ENCODE results near the gene TUBA3E.
"Not testable (repeated sequence)": the region's sequence is repeated elsewhere in the genome, so short reads cannot be mapped to it uniquely, and the experiment has no call there.

The TUBA3E gene

DNA sequence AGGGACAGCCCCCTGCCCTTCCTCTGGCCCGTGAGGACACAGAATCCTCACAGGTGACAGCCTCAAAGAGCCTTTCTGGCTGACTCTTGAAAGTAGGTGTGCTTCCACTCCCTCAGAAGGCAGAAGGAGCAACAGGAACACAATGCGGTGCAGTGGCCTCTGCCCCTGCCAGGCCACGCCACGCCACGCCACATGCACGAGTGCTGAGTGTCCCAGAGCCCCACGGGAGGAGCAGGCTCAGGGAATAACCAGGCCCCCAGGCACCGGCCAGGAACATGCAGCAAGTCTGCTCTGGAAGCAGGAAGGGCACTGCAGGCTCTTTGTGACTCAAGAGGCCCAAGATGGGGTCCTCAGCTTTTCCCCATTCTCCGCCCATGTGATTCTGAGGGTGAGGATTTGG is 35.3 kb downstream of the TUBA3E start:
- DNase-seq (ENCODE audit: low read depth in 2 of 3, low spot score in 1 of 3) = no peak

DNA sequence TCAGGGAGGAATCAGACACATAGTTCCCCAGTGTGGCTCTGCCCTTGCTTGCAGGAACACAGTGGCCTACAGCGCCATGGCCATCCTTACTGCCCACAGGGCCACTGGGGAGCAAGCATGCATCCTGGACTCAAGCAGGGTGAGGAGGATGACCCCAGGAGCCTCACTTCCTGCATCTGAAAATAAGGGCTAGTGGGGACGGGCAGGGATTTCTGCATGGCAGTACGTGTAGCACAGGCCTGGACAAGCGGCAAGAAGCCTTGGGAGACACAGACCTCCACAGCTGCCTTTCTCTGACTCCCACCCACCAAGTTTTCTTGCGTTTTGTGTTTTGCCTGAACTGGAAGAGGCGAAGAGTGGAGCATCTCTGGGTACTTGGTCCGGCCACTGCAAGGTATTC is 35.8 kb downstream of the TUBA3E start:
- DNase-seq (ENCODE audit: low read depth in 2 of 3, low spot score in 1 of 3) = not testable (repeated sequence)

DNA sequence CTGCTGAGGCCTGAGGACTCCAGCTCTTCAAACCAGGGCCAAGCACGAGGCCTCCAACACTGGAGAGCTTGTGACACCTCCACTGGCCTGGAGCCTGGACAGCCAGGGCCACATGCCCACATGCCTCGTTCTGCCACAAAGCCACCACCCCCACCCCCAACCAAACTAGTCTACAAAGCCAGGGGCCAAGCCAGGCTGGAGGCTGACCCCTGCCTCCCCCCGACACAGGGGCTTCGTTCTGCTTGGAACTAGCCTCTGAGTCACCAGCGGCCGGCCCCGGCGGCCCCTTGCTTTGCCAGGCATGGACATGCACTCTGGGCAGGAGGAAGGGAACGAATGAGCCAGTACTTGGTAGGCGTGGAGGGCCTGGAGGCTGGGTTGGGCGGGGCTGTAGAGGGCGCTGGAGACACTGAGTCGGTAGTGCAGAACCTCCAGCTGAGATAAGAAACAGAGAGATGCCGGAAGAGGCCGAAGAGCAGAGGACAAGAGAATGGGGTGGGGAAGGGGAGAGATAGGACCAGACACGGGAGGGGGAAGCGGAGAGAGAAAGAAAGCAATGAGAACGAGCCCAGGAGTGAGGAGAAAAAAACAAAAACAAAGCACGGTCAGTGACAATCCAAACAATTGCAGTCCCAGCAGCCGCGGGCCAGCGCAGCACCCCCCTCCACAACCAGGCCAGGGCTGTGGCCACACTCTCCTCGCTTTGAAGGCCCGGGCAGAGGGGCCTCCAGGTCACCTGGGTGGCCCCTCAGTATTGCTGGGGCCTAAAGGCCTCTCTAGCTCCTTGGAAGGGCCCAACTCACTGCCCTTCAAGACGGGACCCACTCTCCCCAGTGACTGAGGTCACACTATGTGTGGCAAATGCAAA is 37.2 kb downstream of the TUBA3E start:
- not testable (repeated sequence) for DNase-seq (ENCODE audit: low read depth in 2 of 3, low spot score in 1 of 3)

DNA sequence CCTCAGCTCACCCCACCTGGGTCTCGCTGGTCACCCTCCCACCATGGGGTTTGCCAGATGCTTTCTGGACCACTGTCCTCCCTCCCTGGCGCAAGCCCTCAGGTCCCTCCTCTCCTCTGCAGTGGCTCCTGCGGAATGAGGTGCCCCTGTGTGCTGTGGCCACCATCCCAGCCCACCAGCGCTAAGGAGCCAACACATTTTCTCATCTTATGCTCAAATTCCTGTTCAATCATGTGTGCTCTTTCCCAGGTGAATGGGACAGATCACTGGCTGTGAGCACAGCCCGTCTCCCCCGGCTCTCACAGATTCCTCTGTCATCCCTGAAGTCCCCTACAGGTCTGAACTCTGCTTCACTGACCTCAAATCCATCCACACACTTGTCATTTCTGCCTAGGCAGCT is 38.1 kb downstream of the TUBA3E start:
- DNase-seq (ENCODE audit: low read depth in 2 of 3, low spot score in 1 of 3) = no peak

DNA sequence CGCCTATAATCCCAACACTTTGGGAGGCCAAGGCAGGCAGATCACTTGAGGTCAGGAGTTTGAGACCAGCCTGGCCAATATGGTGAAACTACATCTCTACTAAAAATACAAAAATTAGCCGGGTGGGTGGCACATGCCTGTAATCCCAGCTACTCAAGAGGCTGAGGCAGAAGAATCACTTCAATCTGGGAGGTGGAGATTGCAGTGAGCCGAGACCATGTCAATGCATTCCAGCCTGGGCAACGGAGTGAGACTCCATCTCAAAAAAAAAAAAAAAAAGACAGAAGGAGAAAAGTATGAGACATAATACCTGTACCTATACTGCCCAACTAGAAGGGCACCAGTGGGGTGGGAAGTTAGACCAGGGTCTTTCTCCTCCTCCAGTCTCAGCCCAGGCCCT is 38.9 kb downstream of the TUBA3E start:
- DNase-seq (ENCODE audit: low read depth in 2 of 3, low spot score in 1 of 3) = not testable (repeated sequence)

DNA sequence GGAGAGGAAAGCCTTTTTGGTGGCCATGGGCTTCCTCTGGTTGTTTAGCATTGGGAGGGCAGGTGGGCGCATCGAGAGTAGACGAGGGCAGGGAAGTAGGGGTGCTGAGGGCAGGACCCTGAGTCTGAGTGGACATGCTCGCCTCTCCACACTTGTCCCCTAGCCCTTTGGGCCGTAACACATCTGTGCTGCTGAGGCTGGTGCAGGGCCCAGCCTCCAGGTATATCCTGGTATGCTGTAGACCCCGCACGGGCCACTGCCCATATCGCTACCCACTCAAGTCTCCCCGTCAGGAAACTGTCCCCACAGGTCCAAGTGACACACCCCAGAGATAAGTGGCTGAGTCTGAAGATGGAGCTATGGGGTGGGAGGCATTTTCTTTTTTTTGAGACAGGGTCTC is 39.6 kb downstream of the TUBA3E start:
- DNase-seq (ENCODE audit: low read depth in 2 of 3, low spot score in 1 of 3) = no peak

DNA sequence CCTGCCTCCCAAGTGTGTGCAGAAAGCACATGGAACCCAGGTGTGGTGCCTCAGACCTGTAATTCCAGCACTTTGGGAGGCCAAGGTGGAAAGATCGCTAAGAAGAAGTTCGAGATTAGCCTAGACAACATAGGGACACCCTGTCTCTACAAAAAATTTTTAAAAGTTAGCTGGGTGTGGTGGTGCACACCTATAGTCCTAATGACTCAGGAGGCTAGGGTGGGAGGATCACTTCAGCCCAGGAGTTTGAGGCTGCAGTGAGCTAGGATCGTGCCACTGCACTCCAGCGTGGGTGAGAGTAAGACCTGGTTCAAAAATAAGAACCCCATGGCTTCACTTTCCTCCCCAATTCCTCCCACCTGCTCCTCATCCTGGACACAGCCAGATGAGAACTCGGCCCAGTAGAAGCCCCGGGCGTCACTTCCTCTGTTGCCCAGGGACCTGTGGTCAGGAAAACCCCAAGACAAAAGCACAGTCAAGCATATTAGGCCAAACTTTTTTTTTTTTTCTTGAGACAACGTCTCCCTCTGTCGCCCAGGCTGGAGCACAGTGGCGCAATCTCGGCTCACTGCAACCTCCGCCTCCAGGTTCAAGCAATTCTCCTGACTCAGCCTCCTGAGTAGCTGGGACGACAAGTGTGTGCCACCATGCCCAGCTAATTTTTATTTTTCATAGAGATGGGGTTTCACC is 40.3 kb downstream of the TUBA3E start:
- not testable (repeated sequence) for DNase-seq (ENCODE audit: low read depth in 2 of 3, low spot score in 1 of 3)

DNA sequence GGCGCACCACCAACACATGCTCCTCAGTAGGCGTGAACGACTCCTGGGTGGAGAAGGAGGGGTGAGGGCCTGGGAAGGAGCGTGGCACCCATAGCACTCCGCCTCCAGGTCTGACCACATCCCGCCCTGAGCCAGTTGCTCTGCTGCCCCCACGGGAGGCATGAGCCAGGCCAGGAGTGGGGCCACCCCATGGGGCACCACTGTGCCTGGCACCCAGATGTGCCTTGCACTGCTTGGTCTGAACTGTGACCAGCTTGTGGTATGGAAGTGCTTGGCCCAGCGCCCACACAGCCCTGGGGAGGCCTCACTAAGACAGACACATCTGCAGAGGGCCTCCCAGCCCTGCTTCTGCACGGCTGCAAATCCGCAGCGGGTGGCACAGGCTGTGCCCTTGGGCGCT is 40.9 kb downstream of the TUBA3E start:
- DNase-seq (ENCODE audit: low read depth in 2 of 3, low spot score in 1 of 3) = not testable (repeated sequence)

DNA sequence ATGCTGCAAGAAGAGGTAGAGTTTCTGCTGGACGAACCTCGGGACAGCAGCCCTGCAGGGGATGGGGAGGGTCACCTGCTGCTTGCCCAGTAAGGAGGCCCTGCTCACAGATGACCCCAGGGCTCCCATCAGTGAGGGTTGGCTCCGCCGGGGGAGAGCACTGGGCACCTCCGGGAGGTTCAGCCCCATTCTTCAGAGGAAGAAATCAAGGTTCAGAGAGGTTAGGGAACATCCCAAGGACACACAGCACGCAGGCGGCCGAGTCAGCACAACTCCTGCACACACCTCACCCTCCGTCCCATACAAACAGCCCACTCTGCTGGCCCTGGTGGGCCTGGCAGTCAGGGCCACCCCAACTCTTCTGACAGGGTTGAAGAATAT is 41.6 kb downstream of the TUBA3E start:
- no peak for DNase-seq (ENCODE audit: low read depth in 2 of 3, low spot score in 1 of 3)

DNA sequence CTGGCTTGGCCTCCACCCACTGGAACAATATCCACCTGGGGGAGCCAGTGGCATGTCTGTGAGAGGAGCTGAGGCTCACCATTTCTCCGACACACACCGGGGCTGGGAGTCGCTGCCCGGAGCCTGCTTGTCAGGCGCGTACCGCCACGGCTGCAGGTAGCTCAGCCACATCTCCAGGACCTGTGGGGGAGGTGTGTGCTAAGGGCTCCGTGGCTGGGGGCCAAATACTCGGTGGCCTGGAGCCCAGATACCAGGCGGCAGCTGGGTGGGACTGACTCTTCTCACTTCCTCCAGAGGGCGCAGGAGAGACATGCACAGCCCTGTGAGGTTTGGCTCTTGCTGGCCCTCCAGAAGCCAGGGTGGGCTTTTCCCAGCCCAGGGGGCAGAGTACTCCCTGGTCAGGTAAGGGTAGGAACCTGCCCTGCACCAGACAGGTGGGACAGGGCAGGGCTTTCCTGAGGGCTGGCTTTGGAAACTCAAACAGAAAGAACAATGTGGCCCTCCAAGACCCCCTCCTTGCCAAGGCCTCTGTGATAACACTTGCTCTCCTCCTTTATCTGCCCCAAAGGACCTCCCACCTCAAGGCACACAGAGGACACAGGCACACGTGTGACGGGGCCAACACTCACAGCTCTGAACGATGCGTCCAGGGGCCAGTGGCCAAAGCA is 42.1 kb downstream of the TUBA3E start:
- not testable (repeated sequence) for DNase-seq (ENCODE audit: low read depth in 2 of 3, low spot score in 1 of 3)

DNA sequence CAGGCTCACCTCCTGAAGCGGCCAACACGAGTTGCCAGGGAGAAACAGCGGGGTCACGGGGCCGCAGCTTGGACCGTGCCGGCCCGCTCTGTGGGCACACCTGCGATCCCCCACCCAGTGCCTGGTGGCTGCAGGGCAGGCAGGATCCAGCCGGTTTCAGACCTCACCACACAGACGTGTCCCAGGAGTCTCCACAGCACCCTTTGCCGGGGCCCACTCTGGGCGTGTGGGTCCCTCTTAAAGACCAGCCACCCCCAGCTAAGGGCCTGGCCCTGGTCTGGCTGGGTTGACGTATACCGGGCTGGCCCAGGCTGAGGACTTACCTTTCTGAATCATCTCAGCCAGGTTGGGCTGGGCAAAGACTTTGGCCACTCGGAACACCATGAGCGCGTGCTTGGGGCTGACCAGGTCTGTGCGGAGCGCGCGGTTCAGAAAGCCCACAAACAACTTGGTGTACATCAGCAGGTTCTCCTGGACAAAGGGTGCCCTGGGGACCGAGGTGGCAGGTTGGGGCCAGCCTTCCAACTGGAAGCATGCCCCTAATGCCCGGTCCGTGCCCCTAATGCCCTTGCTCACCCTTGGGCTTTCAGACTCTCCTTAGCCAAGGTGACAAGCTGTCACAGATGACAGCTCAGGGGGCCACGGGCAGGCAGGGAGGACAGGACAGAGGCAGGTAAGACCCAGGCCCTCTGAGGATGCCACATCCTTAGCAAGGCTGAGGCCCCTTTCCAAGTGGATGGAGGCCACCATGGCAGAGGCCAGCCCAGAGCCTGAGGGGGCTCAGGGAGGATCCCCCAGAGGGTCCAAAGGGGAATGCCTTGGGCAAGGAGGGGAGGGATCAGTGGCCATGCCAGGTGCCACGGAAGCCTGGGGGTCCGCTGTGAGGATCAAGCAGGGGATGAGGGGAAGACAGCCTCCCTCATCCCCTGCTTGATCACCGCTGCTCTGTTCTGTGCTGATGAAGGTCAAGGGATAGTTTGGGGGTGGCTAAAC is 43.2 kb downstream of the TUBA3E start:
- DNase-seq (ENCODE audit: low read depth in 2 of 3, low spot score in 1 of 3) = no peak

DNA sequence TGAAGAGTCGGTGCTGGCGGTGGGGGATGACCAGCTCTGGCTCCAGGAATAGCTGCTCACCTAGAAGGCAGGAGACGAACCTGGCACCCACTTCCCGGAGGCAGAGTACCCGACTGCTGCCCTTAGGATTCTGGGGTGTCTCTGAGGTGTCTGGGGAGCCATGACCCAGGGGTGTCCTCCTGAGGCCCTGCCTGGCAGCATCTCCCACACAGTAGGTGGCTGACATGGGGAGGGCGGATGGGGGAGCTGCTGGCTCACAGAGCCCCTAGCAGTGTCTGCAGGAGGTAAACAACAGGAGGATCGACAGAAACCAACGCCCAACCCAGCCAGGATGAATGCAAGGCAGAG is 43.8 kb downstream of the TUBA3E start:
- not testable (repeated sequence) for DNase-seq (ENCODE audit: low read depth in 2 of 3, low spot score in 1 of 3)

DNA sequence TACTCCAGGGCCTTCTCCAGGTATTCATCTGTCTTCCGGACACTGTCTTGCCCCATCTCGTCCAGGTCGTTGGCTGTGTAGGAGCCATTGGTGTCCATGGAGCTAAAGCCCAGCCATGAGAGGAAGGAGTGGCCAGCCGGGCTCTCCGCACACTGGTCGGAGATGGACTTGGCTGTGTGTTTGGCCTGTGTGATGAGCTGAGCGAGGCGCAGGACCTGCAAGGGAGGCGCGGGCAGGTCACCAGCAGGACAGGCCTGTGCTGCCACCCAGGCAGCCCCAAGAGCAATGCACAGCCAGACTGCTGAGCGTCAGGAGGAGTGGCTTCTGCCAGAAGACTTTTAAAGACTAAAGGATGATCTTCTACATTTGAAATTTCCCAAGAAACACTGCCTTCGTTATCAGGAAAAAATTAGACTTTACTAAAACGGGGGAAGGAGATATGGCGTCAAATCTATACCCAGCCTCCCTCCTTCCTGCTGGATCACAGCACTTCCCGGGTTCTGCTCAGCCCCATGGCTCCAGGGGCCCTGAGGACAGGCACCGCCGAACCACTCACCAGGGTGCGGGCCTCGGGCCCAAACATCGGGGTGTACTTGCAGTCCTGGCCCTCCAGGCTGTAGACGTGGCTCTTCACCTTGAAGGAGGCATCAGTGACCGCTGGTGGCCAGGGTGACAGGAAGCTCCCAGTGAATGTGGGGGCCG is 44.4 kb downstream of the TUBA3E start:
- DNase-seq (ENCODE audit: low read depth in 2 of 3, low spot score in 1 of 3) = not testable (repeated sequence)

DNA sequence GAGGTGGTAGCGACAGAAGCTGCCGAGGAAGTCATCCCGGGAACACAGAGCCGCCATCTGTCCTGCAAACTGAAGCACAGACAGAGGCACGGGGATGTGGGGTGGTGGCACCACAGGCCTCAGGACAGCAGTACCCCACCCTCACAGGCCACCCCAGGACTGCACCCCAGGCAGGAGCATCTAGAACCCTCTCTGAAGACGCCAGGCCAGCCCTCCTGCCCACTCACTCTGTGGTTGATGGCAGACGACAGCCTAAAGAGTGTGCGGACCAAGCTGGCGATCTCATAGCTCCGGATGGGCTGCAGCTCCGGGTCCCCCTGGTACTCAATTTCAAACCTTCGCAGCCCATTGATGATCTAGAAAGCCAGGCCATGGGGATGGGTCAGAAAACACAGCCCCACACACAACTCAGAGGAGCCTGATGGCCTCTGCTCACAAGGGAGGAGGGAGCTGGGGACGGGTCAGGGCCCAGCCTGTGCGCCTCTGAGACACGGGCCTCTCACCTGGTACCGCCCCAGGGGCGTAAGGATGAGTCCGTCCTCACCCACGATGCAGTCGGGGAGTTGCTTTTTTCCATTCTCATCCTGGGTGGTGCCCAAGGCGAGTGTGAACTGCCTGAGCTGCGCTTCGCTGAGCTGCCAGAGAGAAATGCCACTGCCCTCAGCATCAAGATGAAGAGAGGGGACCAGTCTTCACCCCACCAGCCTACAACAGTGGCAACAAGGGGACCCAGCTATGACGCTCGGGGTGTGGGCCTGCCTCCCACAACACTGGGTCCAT is 45.2 kb downstream of the TUBA3E start:
- DNase-seq (ENCODE audit: low read depth in 2 of 3, low spot score in 1 of 3) = no peak

DNA sequence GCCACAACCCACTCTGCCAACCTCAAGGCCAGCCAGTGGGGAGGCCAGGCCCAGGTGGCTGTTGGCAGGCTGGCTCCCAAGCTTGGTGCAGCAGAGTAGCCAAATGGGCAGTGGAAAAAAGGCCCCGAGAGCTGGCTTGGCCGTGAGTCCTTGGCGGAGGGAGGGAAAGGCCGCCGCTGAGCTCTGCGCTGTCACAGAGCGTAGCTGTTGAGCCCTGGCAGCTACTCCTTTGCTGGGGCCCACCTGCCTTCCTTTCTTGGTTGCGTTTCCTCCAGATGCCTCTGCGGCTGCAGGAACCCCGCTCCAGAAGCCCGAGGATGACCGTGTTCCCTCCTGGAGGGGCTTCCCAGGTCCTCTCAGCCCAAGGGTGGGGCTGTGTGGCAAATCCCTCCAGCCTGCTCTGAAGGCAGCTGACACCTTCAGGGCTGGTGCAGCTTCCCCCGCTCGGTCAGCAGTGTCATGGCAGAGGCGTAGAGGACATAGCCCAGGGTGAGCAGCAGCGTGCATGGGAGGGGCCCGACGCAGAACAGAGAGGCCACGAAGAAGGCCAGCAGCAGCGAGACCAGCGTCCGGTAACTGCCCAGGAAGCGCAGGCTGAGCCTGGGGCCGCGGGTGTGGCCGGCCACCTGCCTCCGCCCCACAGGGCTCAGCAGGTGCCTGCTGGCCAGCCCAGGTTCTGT is 46.0 kb downstream of the TUBA3E start:
- DNase-seq (ENCODE audit: low read depth in 2 of 3, low spot score in 1 of 3) = not testable (repeated sequence)

DNA sequence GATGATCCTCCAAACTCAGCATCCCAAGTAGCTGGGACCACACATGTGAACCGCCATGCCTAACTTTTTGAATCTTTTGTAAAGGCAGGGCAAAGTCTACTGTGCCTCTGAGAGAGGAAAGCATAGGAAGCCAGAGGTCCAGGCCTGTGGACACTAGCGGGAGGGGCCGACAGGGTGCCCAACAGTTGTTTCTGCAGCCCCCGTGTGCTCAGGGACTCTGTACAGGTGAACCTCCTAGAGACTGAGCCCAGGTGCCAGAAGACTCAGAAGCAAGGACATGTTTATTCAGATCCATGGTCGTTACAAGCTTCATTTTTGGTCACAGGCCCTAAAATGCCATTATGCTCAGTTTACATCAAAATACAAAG is 47.1 kb downstream of the TUBA3E start:
- not testable (repeated sequence) for DNase-seq (ENCODE audit: low read depth in 2 of 3, low spot score in 1 of 3)

DNA sequence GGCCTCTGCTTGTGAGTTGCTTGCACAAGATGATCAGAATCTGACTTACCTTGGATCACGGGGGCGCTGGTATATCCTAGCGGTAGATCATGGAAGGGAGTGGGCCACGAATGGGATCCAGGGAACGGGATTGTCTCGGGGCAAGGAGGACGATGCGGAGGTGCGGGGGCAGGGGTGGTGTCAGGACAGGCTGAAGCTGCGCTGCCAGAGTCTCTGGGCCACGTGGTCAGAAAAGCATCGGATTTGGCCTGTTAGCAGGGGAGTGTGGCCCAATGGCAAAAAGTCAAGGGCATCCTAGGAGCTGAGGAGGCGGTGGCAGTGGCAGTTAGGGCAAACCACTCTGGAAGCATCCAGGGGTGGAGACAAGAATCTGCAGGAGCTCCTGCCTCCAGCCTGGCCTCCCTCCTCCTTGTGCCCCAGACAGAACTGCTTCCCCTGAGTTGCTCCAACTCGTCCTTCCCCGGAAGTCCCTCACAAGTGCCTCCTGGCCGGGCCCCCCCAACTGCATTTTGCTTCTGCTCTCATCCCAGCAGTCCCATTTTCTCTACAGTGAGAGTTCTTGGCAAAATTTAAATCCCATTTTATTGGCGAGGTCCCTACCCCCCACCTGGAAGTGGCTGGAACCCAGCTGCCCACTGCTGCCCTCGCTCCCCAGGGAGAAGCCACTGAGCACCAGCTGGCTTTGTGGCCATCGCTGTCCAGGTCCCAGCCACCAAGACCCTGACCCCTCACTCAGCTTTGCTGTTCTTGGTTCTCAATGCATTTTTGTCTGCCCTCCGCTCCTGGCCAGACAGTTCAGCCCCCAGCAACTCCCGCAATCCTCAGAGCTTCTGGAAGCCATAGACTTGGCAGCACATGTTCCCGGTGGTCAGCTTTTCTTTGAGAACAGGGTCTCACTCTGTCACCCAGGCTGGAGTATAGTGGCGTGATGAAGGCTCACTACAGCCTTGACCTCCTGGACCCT is 47.8 kb downstream of the TUBA3E start:
- DNase-seq (ENCODE audit: low read depth in 2 of 3, low spot score in 1 of 3) = no peak

DNA sequence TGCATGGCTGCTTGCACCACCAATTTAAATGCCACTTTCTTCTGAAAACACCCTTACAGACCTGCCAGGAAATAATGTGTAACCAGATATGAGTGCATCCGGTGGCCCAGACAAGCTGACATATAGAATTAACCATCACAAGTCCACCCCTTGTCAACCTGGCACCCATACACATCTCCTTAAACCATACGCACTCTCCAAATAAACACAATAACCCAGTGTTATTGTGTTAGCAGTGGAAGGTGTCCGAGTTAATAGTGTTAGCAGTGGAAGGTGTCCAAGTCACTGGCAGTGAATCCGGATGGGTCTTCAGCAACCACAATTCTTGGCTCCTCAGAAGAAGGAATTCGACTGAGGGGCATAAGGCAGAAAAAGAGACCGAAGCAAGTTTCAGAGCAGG is 49.7 kb downstream of the TUBA3E start:
- not testable (repeated sequence) for DNase-seq (ENCODE audit: low read depth in 2 of 3, low spot score in 1 of 3)

Measured in stimulated activated CD4-positive, alpha-beta T cell treated with anti-CD3 and anti-CD28 coated beads, Interleukin-12 subunit alpha, Interleukin-12 subunit beta, amount 100 ng/mL, for 48 hours (primary cell).